Measurements from ENCODE around the gene AKAIN1. TPM values are rescaled to one million over a fixed set of nuclear protein-coding genes. Genes with fewer than 3 reads are reported as not detected.

AKAIN1 gene
- total RNA-seq, 4 donors from 2014 or later = not detected

DNA sequence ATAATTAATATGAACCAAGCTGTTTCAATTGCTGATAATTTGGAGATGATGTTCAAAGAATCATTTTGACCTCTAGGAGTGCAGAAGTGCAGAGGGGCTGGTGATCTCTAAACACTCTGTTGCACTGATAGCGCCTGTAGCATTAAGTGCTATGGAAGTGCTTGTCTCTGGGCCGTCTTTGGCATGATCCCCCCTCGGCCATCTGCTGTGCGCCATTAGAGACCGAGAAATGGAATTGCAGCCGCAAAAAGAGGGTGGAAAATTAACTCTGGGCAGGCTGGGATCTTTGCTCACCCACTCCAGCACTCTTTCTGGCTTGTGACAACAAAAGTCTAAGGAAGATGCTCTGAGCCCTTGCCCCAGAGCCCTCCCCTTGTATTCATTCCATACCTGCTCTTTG, 23.4 kb downstream of the AKAIN1 start:
- WGBS, 2 donors = 86 to 91% methylated on average over 6 of the region's 6 CpGs
- TF ChIP-seq, protein P1, sequence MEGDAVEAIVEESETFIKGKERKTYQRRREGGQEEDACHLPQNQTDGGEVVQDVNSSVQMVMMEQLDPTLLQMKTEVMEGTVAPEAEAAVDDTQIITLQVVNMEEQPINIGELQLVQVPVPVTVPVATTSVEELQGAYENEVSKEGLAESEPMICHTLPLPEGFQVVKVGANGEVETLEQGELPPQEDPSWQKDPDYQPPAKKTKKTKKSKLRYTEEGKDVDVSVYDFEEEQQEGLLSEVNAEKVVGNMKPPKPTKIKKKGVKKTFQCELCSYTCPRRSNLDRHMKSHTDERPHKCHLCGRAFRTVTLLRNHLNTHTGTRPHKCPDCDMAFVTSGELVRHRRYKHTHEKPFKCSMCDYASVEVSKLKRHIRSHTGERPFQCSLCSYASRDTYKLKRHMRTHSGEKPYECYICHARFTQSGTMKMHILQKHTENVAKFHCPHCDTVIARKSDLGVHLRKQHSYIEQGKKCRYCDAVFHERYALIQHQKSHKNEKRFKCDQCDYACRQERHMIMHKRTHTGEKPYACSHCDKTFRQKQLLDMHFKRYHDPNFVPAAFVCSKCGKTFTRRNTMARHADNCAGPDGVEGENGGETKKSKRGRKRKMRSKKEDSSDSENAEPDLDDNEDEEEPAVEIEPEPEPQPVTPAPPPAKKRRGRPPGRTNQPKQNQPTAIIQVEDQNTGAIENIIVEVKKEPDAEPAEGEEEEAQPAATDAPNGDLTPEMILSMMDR (IDR thresholded peaks at IDR 0.05) = no peak
- no peak for TF ChIP-seq POLR2A (IDR thresholded peaks at IDR 0.05)
- intact Hi-C loops (cut with DNase I; ENCODE audit: low total_unique reads) = loop anchor here (10.0 kb wide), 1 partner anchor 851 kb away; no protein-coding TSS in a partner anchor
- no peak overlapping the region for H3K4me3 ChIP-seq (ENCODE audit: low read depth, poor library complexity, severe bottlenecking)
- no peak for DNase-seq (ENCODE audit: low spot score in 2 of 2)

DNA sequence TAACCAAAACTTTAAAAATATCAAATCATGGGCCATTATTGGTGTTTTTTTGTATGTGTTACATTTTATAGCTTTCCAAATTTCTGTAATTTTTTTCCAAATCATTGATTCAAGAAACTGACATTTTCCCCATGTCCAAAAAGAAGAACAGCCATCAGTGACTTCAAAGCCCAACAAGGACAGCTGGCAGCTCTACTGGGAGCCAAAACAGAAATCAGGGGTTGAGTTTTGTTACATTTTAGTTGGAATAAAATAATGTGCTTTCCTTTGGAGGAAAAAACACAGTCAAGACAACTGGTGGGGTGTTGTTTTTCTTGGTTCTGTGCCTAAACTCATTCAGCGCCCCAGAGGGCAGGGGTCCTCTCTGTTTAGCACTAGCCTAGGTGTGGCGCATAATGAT, 23.8 kb downstream of the AKAIN1 start:
- H3K4me3 ChIP-seq (ENCODE audit: low read depth, poor library complexity, severe bottlenecking) = no peak overlapping the region
- no peak for DNase-seq (ENCODE audit: low spot score in 2 of 2)
- intact Hi-C loops (cut with DNase I; ENCODE audit: low total_unique reads) = loop anchor here (10.0 kb wide), 1 partner anchor 852 kb away; no protein-coding TSS in a partner anchor
- TF ChIP-seq, protein P1 (IDR thresholded peaks at IDR 0.05) = no peak
- TF ChIP-seq POLR2A (IDR thresholded peaks at IDR 0.05) = no peak
- WGBS, 2 donors = 90 to 97% methylated on average over 2 of the region's 2 CpGs

DNA sequence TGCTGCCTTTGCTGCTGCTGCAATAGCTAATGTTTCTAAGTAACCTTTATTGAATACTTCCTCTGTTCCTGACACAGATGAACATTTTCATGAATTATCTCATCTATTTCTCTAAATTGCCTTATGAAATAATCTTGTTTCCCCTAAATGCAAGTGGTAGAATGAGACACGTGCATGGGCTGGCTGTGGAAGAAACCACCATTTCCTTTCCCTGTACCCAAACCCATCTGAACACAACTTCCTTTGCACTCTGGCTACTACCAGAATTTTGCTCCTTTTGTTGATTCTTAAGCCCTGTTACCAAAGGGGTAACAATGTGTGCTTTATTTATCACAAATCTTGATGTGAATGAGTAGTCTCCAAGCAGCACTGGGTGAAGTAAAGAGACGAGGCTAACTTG, 29.2 kb downstream of the AKAIN1 start:
- 34 to 50% methylated on average over 2 of the region's 2 CpGs for WGBS, 2 donors
- intact Hi-C loops (cut with DNase I; ENCODE audit: low total_unique reads) = no loop called here

DNA sequence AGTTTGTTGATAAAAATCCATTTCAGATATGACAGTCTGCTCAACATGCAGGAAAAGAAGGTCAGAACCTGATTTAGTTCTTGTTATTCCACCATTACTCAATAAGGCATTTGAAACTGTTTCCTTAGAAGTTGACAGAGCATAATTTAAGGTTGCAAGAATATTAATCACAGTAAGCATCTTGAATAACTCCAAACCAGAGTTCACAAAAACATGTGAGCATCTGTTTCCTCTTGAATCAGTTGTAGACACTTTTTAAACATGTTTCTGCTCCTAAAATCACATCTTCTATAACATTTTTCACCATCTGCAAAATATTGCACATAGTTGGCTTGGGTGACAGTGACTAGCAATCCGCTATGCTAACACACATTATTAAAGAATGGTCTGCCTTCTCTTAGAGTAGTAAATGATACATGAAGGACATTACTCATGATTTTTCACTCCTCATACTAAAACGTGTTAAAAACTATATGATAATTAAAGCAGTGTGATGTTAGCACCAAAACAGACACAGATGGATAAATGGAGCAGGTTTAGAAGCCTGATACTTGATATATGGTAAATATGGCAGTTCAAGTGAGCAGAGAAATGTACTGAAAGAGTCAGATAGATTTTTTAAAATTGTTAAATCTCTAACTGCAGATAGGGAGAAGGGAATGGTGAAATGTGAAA, 30.3 kb downstream of the AKAIN1 start:
- no peak overlapping the region for H3K4me3 ChIP-seq (ENCODE audit: low read depth, poor library complexity, severe bottlenecking)
- intact Hi-C loops (cut with DNase I; ENCODE audit: low total_unique reads) = no loop called here
- TF ChIP-seq, protein P1 (IDR thresholded peaks at IDR 0.05) = no peak
- no peak for TF ChIP-seq POLR2A (IDR thresholded peaks at IDR 0.05)
- DNase-seq (ENCODE audit: low spot score in 2 of 2) = no peak
- WGBS, 2 donors = 33% methylated on average over 2 of the region's 2 CpGs

More for the DNA sequence above, 29.2 kb downstream of the AKAIN1 start:
- TF ChIP-seq, protein P1 (IDR thresholded peaks at IDR 0.05) = no peak
- TF ChIP-seq POLR2A (IDR thresholded peaks at IDR 0.05) = no peak
- no peak overlapping the region for H3K4me3 ChIP-seq (ENCODE audit: low read depth, poor library complexity, severe bottlenecking)
- no peak for DNase-seq (ENCODE audit: low spot score in 2 of 2)

DNA sequence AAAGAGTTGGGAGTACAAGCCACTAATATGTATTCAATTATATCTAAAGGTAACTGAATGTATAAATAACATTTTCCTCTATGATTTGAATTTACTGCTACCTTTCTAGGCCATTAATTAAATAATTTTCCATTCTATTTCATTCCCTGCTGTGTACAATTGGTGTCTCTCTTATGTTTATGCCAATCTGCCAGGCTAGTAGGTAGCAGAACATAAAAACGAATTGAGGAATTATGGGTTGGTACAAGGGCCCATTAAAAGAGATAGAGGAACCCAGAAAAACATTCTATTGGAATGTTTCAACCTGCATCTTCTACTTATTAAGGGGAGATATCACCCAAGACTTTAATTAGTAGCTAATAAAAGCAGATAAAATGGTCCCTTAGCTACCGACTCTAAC, 32.2 kb downstream of the AKAIN1 start:
- intact Hi-C loops (cut with DNase I; ENCODE audit: low total_unique reads) = no loop called here
- no peak for DNase-seq (ENCODE audit: low spot score in 2 of 2)
- H3K4me3 ChIP-seq (ENCODE audit: low read depth, poor library complexity, severe bottlenecking) = no peak overlapping the region
- TF ChIP-seq POLR2A (IDR thresholded peaks at IDR 0.05) = no peak
- TF ChIP-seq, protein P1 (IDR thresholded peaks at IDR 0.05) = no peak
- 63 to 67% methylated on average over 2 of the region's 2 CpGs for WGBS, 2 donors

DNA sequence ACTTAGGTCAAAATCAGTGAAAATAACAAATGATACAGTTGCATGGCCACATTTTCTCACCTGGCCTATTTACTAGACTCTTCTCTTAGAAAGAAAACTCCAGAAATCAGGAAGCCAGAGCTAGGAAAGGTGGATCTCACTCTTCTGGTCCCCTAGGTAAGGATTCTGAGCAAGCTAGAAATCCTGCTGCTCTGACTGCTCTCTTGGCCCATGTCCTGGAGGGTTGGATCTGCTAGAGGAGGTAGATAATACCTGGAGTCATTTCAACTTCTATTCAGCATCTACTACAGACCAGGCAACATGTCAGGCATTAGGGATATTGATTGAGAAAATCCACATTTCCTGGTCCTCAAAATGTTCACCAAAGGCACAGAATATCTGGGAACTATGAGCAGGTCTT, 34.9 kb downstream of the AKAIN1 start:
- TF ChIP-seq, protein P1 (IDR thresholded peaks at IDR 0.05) = no peak
- no peak for TF ChIP-seq POLR2A (IDR thresholded peaks at IDR 0.05)
- no peak for DNase-seq (ENCODE audit: low spot score in 2 of 2)
- intact Hi-C loops (cut with DNase I; ENCODE audit: low total_unique reads) = no loop called here
- no peak overlapping the region for H3K4me3 ChIP-seq (ENCODE audit: low read depth, poor library complexity, severe bottlenecking)
